GM21619 (cell line): ENCODE results near the gene RPS6KA2.

Experiments used
- ATAC-seq: cut with Tn5 transposase; IDR thresholded peaks from one replicate; pipeline ENCODE4 v1.9.1; 2021; ENCODE audit not compliant: unreplicated experiment

RPS6KA2 gene

GRCh38 chr6:166436195-166437139 lies 190.6 kb downstream of the RPS6KA2 start:
- no peak for ATAC-seq

- ATAC-seq: no peak
Observed at GRCh38 chr6:166435574-166435973, 191.5 kb downstream of the RPS6KA2 start.

GRCh38 chr6:166434336-166434735 lies 192.7 kb downstream of the RPS6KA2 start:
- ATAC-seq: no peak

- no peak for ATAC-seq
Observed at GRCh38 chr6:166433096-166433495, 194.0 kb downstream of the RPS6KA2 start.

- no peak for ATAC-seq
Observed at GRCh38 chr6:166430269-166430668, 196.8 kb downstream of the RPS6KA2 start.

GRCh38 chr6:166424431-166424830 lies 202.6 kb downstream of the RPS6KA2 start:
- no peak for ATAC-seq

- ATAC-seq: no peak
Observed at GRCh38 chr6:166423781-166424180, 203.3 kb downstream of the RPS6KA2 start.

- ATAC-seq: no peak
Observed at GRCh38 chr6:166423051-166423745, 203.9 kb downstream of the RPS6KA2 start.

GRCh38 chr6:166422201-166422940 lies 204.7 kb downstream of the RPS6KA2 start:
- no peak for ATAC-seq

GRCh38 chr6:166420351-166420750 lies 206.7 kb downstream of the RPS6KA2 start:
- ATAC-seq: no peak

- peak; percentile 4 for ATAC-seq
Observed at GRCh38 chr6:166419717-166420116, 207.3 kb downstream of the RPS6KA2 start.

GRCh38 chr6:166419286-166419685 lies 207.8 kb downstream of the RPS6KA2 start:
- peak; percentile 98 for ATAC-seq

- ATAC-seq: no peak
Observed at GRCh38 chr6:166418691-166419143, 208.3 kb downstream of the RPS6KA2 start.

- ATAC-seq: peak; percentile 37
Observed at GRCh38 chr6:166417285-166417691, 209.8 kb downstream of the RPS6KA2 start.

GRCh38 chr6:166415833-166416347 lies 211.2 kb downstream of the RPS6KA2 start:
- ATAC-seq: no peak

- ATAC-seq: no peak
Observed at GRCh38 chr6:166415306-166415705, 211.7 kb downstream of the RPS6KA2 start.

GRCh38 chr6:166413491-166413951 lies 213.5 kb downstream of the RPS6KA2 start:
- ATAC-seq: no peak

GRCh38 chr6:166412911-166413384 lies 214.1 kb downstream of the RPS6KA2 start:
- ATAC-seq: no peak

- no peak for ATAC-seq
Observed at GRCh38 chr6:166412156-166412910, 214.7 kb downstream of the RPS6KA2 start.

GRCh38 chr6:166411721-166412151 lies 215.3 kb downstream of the RPS6KA2 start:
- no peak for ATAC-seq
